BLaER1 treated with 17β-estradiol and CSF1 and Interleukin-3, amounts not matched to agents 10 nM and 100 nM (cell line): ENCODE measurements around the gene CCHCR1.

Experiments
- H3K27ac ChIP-seq, 11 experiments: shearing (Covaris generic); formaldehyde crosslinking; 2 replicates each; pipeline ENCODE4 v1.8.1; 2022
- H3K27me3 ChIP-seq, 11 experiments: shearing (Covaris generic); formaldehyde crosslinking; 2 replicates each; pipeline ENCODE4 v1.8.1; 2022
- H3K36me3 ChIP-seq, 11 experiments: shearing (Covaris generic); formaldehyde crosslinking; 2 replicates each; pipeline ENCODE4 v1.8.1; 2022
- H3K4me1 ChIP-seq, 10 experiments: shearing (Covaris generic); formaldehyde crosslinking; 2 replicates each; pipeline ENCODE4 v1.8.1; 2022
- H3K4me2 ChIP-seq, 11 experiments: shearing (Covaris generic); formaldehyde crosslinking; 2 replicates each; pipeline ENCODE4 v1.8.1; 2022
- H3K4me3 ChIP-seq, 10 experiments: shearing (Covaris generic); formaldehyde crosslinking; 2 replicates each; pipeline ENCODE4 v1.8.1; 2022
- H3K9ac ChIP-seq, 11 experiments: shearing (Covaris generic); formaldehyde crosslinking; 2 replicates each; pipeline ENCODE4 v1.8.1; 2022
- H3K9me3 ChIP-seq, 11 experiments: shearing (Covaris generic); formaldehyde crosslinking; replicated peaks in 1 of 11; 2 replicates each; pipeline ENCODE4 v1.8.1; 2022
- H4K20me1 ChIP-seq, 11 experiments: shearing (Covaris generic); formaldehyde crosslinking; 2 replicates each; pipeline ENCODE4 v1.8.1; 2022
- Cebpa-rat ChIP-seq, 11 experiments: shearing (Covaris generic); IDR thresholded peaks; 2 replicates each; pipeline ENCODE4 v1.8.1; 2022

The CCHCR1 gene

DNA sequence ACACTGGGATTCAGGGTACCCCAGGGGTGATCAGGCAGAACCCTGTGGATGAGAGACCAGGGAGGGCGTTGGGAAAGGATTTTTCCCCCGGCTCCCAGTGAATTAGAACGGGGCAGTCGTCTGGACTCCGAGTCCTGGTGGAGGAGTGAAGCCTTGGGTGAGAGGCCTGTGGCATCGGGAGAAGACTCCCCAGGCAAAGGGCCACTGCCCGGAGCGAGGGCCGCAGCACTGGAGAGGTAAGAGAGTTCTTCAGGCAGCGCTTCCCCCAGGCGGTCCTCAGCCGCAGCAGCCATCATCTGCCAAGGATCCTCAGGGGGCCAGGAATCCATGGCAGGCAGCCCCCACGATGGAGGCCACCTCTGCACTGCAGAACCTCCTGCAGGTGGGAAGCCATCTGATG lies 45.9 kb downstream of the CCHCR1 start:
- H3K4me3 ChIP-seq, result no peak overlapping the region
- peaks cover 0 to 3% (median 0%) of the 10 kb centered on the region in 11 experiments; a peak in 1 of 22 replicates for H4K20me1 ChIP-seq
- H3K9me3 ChIP-seq, result no peaks in the 10 kb centered on the region
- H3K4me2 ChIP-seq, result no peak overlapping the region
- H3K27ac ChIP-seq, result no peak overlapping the region
- H3K4me1 ChIP-seq, result peaks cover 0 to 29% (median 0%) of the 10 kb centered on the region in 10 experiments; a peak in 7 of 20 replicates
- TF ChIP-seq Cebpa-rat (IDR thresholded peaks at IDR 0.05), result no peak
- no peak overlapping the region for H3K9ac ChIP-seq
- no peaks in the 10 kb centered on the region for H3K27me3 ChIP-seq
- no peaks in the 10 kb centered on the region for H3K36me3 ChIP-seq

DNA sequence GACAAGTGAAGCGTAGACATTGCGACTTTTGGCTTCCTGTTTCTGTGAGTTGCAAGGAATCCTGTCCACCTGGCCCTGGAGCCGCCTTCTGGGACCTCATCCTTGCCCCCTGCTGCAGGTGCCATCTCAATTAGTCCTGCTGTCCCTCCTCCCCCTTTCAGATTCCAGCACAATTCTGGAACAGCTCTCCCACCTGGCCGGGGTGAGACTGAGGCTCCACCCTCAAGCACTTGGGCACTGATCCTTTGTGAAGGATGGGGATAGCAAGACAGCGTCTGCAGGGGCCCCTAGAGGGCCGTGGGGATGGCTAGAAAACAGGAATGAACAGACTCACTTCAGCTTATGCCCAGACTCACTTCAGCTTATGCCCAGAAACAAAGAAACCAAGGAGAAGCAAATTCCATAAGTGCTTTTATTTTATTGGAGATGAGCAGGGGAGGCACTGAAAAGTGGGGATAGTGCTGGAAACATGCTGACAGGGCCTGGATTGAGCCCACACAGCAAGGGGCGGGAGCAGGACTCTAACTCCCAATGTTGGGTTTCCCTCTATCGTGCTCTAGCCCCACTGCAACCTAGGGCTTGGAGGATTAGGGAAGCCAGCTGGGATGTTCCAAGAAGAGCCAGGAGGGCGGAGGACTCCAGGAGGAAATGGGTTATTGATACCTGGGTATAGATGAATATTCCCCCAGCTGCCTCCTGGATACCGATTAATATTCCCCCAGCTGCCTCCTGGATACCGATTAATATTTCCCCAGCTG lies 46.6 kb downstream of the CCHCR1 start:
- TF ChIP-seq Cebpa-rat (IDR thresholded peaks at IDR 0.05), result no peak
- H3K27ac ChIP-seq, result no peak overlapping the region
- peaks cover 0 to 3% (median 0%) of the 10 kb centered on the region in 11 experiments; a peak in 1 of 22 replicates for H4K20me1 ChIP-seq
- H3K27me3 ChIP-seq, result no peaks in the 10 kb centered on the region
- H3K36me3 ChIP-seq, result no peaks in the 10 kb centered on the region
- H3K4me1 ChIP-seq, result peaks cover 0 to 28% (median 0%) of the 10 kb centered on the region in 10 experiments; a peak in 7 of 20 replicates
- H3K4me2 ChIP-seq, result no peak overlapping the region
- no peak overlapping the region for H3K9ac ChIP-seq
- H3K4me3 ChIP-seq, result no peak overlapping the region
- H3K9me3 ChIP-seq, result no peaks in the 10 kb centered on the region

DNA sequence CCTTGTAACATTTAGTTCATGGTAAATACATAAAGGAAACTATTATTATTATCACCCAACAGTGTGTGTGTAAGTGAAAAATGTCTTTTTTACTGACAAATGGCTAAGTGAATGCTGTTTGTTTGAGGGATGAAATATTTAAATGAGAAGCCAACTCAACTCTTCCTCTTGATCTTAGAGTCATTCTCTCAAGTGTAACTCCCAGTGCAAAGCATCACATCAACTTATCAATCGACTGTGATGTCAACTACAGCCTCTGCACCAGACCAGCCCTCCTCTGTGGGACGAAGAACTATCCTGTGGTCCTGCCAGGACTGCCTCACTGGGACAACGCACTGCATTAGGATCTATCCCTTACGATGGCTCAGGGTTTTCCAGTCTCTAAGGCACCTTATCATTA lies 50.5 kb downstream of the CCHCR1 start:
- Histone ChIP-seq H3K4me1 (peaks cover 0 to 13% (median 0%) of the 10 kb centered on the region in 10 experiments; a peak in 6 of 20 replicates), H3K4me3 (no peak overlapping the region), H3K4me2 (no peak overlapping the region), H3K27me3 (no peaks in the 10 kb centered on the region), H3K27ac (no peak overlapping the region), H3K9me3 (no peaks in the 10 kb centered on the region), H3K9ac (no peak overlapping the region), H4K20me1 (peaks cover 0 to 3% (median 0%) of the 10 kb centered on the region in 11 experiments; a peak in 1 of 22 replicates), H3K36me3 (no peaks in the 10 kb centered on the region)
- no peak for TF ChIP-seq Cebpa-rat (IDR thresholded peaks at IDR 0.05)

DNA sequence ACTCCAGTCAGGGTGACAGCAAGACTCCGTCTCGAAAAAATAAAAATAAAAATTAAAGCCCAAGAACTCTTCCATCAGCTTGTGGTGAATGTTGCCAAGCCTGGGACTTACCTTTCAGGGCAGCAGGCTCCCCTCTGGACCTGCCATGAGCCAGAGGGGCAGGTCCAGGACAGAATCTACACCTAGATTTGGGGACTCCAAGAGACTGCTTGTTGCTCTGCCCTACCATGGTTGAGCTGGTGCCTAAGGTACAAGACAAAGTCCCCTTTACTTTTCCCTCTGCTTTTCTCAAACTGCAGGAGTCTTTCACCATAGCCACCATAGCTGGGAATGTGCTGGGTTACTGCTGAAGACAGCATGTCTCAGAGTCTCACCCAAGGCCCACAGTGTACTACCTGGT lies 54.5 kb downstream of the CCHCR1 start:
- Histone ChIP-seq H3K36me3 (no peaks in the 10 kb centered on the region), H3K27me3 (no peaks in the 10 kb centered on the region), H4K20me1 (no peaks in the 10 kb centered on the region), H3K9me3 (no peaks in the 10 kb centered on the region), H3K4me1 (no peaks in the 10 kb centered on the region), H3K27ac (no peak overlapping the region), H3K9ac (no peak overlapping the region), H3K4me2 (no peak overlapping the region), H3K4me3 (no peak overlapping the region)
- no peak for TF ChIP-seq Cebpa-rat (IDR thresholded peaks at IDR 0.05)

DNA sequence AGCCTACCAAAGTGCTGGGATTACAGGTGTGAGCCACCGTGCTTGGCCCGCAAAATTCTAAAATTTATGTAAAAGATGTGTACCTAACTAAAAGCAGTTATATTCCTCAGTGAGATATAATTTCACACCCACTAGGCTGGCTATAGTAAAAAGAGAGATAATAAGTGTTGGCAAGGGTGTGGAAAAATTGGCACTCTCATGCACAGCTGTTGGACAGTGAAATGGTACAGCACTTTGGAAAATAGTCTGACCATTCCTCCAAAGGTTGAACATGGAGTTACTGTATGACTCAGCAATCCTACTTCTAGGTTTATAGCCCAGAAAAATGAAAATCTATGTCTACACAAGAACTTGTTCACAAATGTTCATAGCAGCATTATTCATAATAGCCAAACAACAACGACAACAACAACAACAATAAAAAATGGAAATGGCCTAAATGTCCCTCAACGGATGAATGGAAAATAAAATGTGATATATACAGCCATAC lies 59.1 kb downstream of the CCHCR1 start:
- Histone ChIP-seq H3K27me3 (no peaks in the 10 kb centered on the region), H3K4me1 (peaks cover 31 to 42% (median 34%) of the 10 kb centered on the region in 10 experiments), H3K27ac (no peak overlapping the region), H4K20me1 (no peaks in the 10 kb centered on the region), H3K9me3 (no peaks in the 10 kb centered on the region), H3K4me3 (no peak overlapping the region), H3K36me3 (no peaks in the 10 kb centered on the region), H3K4me2 (no peak overlapping the region), H3K9ac (no peak overlapping the region)
- TF ChIP-seq Cebpa-rat (IDR thresholded peaks at IDR 0.05), result no peak

DNA sequence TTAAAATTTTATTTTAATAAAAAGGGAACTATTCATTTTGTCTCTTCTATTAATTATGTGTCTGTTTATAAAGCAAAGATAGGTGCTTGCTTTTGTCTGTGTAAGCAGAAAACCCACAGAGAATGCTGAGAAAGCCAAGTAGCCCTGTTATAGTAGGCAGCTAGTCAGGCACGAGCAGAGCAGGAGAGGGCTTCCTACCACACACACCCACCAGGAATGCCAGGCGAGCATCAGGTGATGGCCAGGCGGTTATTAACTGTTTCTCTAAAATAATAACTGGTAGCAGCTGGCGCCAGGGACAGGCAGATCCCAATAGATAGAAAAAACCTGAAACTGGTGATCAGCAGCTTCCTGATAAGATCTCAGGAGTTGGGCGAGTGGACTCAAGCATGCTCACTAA lies 60.9 kb downstream of the CCHCR1 start:
- H3K9me3 ChIP-seq, result no peaks in the 10 kb centered on the region
- H3K27ac ChIP-seq, result no peak overlapping the region
- H3K4me3 ChIP-seq, result no peak overlapping the region
- no peak overlapping the region for H3K9ac ChIP-seq
- peaks cover 31 to 49% (median 35%) of the 10 kb centered on the region in 10 experiments for H3K4me1 ChIP-seq
- H3K36me3 ChIP-seq, result no peaks in the 10 kb centered on the region
- peak overlapping the region in 9 of 11 experiments; percentile 15 to 85 (median 29); a peak in 9 of 22 replicates for H3K4me2 ChIP-seq
- no peaks in the 10 kb centered on the region for H3K27me3 ChIP-seq
- no peak for TF ChIP-seq Cebpa-rat (IDR thresholded peaks at IDR 0.05)
- H4K20me1 ChIP-seq, result no peaks in the 10 kb centered on the region

DNA sequence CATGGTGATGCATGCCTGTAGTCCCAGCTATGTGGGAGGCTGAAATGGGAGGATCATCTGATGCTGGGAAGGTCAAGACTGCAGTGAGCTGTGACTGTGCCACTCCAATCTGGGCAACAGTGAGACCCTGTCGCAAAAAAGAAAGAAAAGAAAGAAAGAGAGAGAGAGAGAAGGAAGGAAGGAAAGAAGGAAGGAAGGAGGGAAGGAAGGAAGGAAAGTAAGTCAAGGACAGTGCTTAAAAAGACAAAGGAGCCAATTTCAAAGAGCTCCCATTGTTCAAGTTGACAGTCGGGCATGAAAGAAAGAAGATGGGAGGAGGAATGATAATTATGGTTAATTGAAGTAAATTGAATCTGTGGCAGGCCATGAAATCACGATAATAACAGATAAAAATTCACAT lies 61.4 kb downstream of the CCHCR1 start:
- Histone ChIP-seq H3K4me1 (peaks cover 31 to 49% (median 37%) of the 10 kb centered on the region in 10 experiments), H3K27me3 (no peaks in the 10 kb centered on the region), H3K27ac (no peak overlapping the region), H4K20me1 (no peaks in the 10 kb centered on the region), H3K9ac (no peak overlapping the region), H3K4me3 (no peak overlapping the region), H3K4me2 (peak overlapping the region in 9 of 11 experiments; percentile 12 to 85 (median 34); a peak in 11 of 22 replicates), H3K9me3 (no peaks in the 10 kb centered on the region), H3K36me3 (no peaks in the 10 kb centered on the region)
- TF ChIP-seq Cebpa-rat (IDR thresholded peaks at IDR 0.05), result no peak

DNA sequence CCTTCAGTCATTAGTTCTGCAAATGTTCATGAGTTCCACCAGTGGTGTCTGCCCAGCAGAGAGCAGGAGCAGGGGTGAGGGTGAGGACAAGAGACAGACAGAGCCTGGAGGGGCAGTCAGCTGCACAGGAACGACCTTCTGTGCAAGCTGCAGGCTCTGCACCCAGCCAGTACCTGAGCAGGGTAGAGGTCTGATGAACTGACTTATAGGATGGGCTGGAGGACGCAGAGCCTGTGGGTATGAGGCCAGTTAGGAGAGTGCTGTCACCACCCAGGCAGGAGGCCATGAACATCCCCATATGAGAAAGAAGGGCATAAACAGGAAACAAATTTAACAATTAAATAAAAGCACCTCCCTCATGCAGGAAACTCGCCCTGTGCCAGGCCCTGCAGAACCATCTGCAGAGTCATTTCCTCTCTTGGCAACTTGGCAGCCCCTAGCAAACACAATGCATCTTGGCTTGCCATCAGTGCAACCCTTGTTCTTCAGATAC lies 63.2 kb downstream of the CCHCR1 start:
- Histone ChIP-seq H3K36me3 (no peaks in the 10 kb centered on the region), H3K27me3 (no peaks in the 10 kb centered on the region), H3K9me3 (no peaks in the 10 kb centered on the region), H3K27ac (peak overlapping the region in 8 of 11 experiments; percentile 14 to 80 (median 68); a peak in 15 of 22 replicates), H3K4me1 (peaks cover 31 to 49% (median 37%) of the 10 kb centered on the region in 10 experiments), H4K20me1 (no peaks in the 10 kb centered on the region), H3K4me2 (peak overlapping the region; percentile 50 to 94 (median 80)), H3K4me3 (0 out of 20 replicates have a peak overlapping the region, but pooled peaks of 2 of the 10 experiments have one; percentile 4 to 11), H3K9ac (peak overlapping the region in 5 of 11 experiments; percentile 19 to 62 (median 54); a peak in 8 of 22 replicates)
- no peak for TF ChIP-seq Cebpa-rat (IDR thresholded peaks at IDR 0.05)

DNA sequence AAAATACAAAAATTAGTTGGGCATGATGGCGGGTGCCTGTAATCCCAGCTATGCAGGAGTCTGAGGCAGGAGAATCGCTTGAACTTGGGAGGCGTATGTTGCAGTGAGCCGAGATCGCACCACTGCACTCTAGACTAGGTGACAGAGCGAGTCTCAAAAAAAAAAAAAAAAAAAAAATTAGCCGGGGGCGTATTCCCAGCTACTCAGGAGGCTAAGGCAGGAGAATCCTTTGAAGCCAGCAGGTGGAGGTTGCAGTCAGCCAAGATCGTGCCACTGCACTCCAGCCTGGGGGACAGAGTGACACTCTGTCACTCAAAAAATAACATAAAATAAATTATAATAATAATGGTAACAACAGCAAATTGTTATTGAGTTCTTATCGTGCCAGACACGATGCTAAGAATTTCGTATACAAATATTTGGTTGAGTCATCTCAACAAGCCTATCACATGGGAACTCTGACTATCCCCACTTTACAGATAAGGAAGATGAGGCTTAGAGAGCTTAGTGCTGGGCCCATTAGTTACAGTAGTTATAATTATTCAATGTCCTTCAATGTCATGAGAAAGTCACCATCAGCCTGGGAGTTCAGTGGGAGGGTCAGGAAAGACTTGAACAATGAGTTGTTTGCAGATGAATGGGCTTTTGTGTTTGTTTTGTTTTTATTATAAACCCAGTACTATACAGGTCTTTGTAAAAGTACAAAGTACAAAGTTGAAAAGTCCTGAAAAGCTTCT lies 64.7 kb downstream of the CCHCR1 start:
- Histone ChIP-seq H3K27me3 (no peaks in the 10 kb centered on the region), H3K9me3 (no peaks in the 10 kb centered on the region), H3K9ac (no peak overlapping the region), H3K4me2 (no peak overlapping the region), H4K20me1 (no peaks in the 10 kb centered on the region), H3K27ac (no peak overlapping the region; a peak in 1 of 22 replicates), H3K4me1 (peaks cover 31 to 49% (median 37%) of the 10 kb centered on the region in 10 experiments), H3K36me3 (no peaks in the 10 kb centered on the region), H3K4me3 (no peak overlapping the region)
- TF ChIP-seq Cebpa-rat (IDR thresholded peaks at IDR 0.05), result no peak
